Measurements from ENCODE around the gene NUAK2. TPM values are rescaled to one million over a fixed set of nuclear protein-coding genes. Genes with fewer than 3 reads are reported as not detected.

Gene NUAK2
- total RNA-seq, 1 donor = 12.1 TPM

DNA sequence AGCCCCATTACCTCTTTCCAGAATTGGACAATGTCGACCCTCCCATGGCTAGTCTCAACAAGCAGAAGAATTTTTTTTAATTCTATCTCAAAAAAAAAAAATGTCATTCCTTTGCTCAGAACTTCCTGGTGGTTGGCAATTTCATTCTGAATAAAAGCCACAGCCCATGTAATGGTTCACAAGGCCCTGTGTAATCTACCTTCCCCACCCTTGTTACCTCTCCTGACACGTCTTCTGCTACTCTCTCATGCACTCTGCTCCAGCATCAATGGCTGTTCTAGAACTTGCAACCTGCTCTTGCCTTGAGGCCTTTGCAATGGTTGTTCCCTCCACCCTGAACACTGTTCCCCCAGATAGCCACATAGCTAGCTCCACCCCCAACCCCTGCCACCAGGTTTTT lies 25.4 kb downstream of the NUAK2 start:
- no peak overlapping the region for H3K4me3 ChIP-seq (ENCODE audit: low read depth, low read length)
- no peak for DNase-seq (ENCODE audit: low read depth)
- TF ChIP-seq CTCF (IDR thresholded peaks at IDR 0.05; ENCODE audit: insufficient read depth, low read depth, low read length) = no peak

GRCh38 chr1:205294934-205295333 lies 26.6 kb downstream of the NUAK2 start:
- H3K4me3 ChIP-seq (ENCODE audit: low read depth, low read length) = no peak overlapping the region
- TF ChIP-seq CTCF (IDR thresholded peaks at IDR 0.05; ENCODE audit: insufficient read depth, low read depth, low read length) = no peak
- no peak for DNase-seq (ENCODE audit: low read depth)

DNA sequence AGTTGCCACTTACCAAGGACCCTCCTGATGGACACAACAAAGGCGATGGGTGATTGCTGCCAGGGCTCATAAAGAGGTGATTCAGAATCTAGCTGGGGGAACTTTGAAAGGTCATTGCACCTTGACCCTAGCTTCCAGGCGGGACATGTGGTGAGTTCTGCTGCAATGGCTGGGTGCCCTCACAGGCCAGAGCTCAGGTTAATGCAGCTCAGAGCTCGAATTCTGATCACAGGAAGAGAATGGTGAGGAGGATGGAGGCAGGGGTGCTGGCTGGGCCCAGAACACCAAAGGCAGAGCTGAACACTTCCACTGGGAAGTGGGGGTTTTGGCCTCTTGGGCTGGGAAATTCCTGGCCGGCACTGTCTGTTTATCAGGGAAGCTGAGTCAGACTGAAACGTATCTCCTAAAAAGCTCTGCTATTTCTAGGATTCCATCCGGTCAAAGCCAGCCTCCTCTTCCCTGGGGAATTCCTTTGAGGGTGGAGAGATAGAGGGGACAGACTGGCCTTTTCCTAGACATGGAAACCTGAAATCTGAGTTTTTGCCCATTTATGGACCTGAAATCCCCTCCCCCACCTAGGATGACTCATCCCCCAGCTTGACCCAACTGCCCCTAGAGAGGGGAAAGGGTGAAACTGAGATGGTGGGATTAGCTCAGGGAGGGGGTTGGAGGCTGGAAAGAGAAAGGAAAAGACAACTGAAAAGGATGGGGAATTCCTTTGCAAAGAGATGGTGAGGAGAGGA lies 27.2 kb downstream of the NUAK2 start:
- peak; percentile 96 for DNase-seq (ENCODE audit: low read depth)
- no peak for TF ChIP-seq CTCF (IDR thresholded peaks at IDR 0.05; ENCODE audit: insufficient read depth, low read depth, low read length)
- H3K4me3 ChIP-seq (ENCODE audit: low read depth, low read length) = no peak overlapping the region

GRCh38 chr1:205293350-205294074 lies 28.0 kb downstream of the NUAK2 start:
- TF ChIP-seq CTCF (IDR thresholded peaks at IDR 0.05; ENCODE audit: insufficient read depth, low read depth, low read length) = no peak
- peak; percentile 48 for DNase-seq (ENCODE audit: low read depth)

GRCh38 chr1:205291596-205291995 lies 29.9 kb downstream of the NUAK2 start:
- no peak overlapping the region for H3K4me3 ChIP-seq (ENCODE audit: low read depth, low read length)
- no peak for DNase-seq (ENCODE audit: low read depth)
- TF ChIP-seq CTCF (IDR thresholded peaks at IDR 0.05; ENCODE audit: insufficient read depth, low read depth, low read length) = no peak

More at GRCh38 chr1:205293350-205294074, 28.0 kb downstream of the NUAK2 start:
- no peak overlapping the region for H3K4me3 ChIP-seq (ENCODE audit: low read depth, low read length)

DNA sequence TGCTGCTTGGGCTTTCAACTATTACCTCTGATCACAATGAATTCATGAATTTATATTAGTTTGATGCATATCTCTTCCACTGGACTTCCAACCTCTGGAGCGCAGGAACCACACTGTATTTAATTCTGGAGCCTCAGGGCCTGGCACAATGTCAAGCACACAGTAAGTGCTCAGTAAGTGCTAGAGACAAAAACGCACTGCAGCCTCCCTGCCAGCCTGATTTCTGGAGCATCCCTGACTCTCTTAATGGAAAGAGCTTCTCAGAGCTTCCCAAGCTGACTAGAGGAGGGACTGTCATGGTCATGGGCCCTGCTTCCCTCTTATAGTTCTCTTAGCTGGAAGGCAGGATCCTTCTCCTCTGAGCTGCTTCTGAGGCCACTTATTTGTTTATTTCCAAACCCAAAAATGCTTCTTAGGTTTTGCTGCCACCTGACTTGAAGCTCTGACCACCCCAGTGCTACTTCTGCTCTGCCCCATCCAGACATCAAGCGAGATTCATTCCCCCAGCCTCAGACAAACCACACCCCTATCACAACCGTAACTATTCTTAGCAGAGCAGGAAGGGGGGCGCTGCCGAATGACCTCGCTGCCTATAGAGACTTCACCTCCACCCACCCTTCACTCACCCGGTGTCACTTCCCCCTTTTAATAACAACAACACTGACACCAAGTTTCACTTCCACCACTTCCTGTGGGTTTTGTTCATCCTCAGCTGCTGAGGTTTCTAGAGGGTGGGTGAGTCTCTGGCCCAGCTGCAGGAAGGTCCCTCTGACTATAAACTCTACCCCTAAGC lies 33.6 kb downstream of the NUAK2 start:
- no peak for DNase-seq (ENCODE audit: low read depth)
- H3K4me3 ChIP-seq (ENCODE audit: low read depth, low read length) = no peak overlapping the region
- TF ChIP-seq CTCF (IDR thresholded peaks at IDR 0.05; ENCODE audit: insufficient read depth, low read depth, low read length) = no peak

Measured in fibroblast of villous mesenchyme (primary cell).